Measurements from ENCODE around the gene KRTAP12-2.

GRCh38 chr21:44695641-44696040 lies 28.9 kb upstream of the KRTAP12-2 start:
- TF ChIP-seq CTCF (IDR thresholded peaks at IDR 0.05) (no peak), POLR2A (IDR thresholded peaks at IDR 0.05) (no peak), POLR2AphosphoS5 (IDR thresholded peaks at IDR 0.05) (no peak), EP300 (IDR thresholded peaks at IDR 0.05) (no peak)
